Lower leg skin (tissue), 3 donors: ENCODE results near the gene PRR27.

Experiments
- POLR2A ChIP-seq, 2 donors: fragments of 450-650 bp; IDR thresholded peaks; one replicate each; pipeline ENCODE4 v1.6.1; 2016 to 2017; ENCODE audit warnings: antibody characterized with exemption in 2 of 2, mild to moderate bottlenecking in 1 of 2, moderate library complexity in 1 of 2
- TF ChIP-seq, protein P1 (sequence below), 3 donors: fragments of 450-650 bp; IDR thresholded peaks; one replicate each; pipeline ENCODE4 v1.5.1; 2016; ENCODE audit warnings: antibody characterized with exemption in 3 of 3, mild to moderate bottlenecking in 3 of 3, moderate library complexity in 2 of 3

DNA sequence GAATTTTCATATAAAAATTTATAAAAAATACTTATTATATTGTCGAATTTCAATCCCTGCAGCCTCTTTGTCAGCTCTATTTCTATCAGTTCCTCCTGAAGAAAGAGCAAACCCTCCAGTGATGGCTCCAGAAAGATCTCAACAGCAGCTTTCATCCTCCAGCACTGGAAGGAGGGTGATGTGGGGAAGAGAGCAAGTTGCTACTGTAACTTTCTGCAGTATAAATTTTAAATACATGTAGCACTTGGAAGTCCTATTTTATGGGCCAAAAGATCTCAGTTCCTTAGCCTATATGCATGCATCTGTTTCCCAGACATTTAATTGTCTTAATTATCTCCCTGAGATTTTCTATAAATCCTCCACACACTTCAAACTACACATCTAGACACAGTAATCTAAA lies 27.8 kb downstream of the PRR27 start:
- TF ChIP-seq POLR2A (IDR thresholded peaks at IDR 0.05): no peak
- TF ChIP-seq, protein P1, sequence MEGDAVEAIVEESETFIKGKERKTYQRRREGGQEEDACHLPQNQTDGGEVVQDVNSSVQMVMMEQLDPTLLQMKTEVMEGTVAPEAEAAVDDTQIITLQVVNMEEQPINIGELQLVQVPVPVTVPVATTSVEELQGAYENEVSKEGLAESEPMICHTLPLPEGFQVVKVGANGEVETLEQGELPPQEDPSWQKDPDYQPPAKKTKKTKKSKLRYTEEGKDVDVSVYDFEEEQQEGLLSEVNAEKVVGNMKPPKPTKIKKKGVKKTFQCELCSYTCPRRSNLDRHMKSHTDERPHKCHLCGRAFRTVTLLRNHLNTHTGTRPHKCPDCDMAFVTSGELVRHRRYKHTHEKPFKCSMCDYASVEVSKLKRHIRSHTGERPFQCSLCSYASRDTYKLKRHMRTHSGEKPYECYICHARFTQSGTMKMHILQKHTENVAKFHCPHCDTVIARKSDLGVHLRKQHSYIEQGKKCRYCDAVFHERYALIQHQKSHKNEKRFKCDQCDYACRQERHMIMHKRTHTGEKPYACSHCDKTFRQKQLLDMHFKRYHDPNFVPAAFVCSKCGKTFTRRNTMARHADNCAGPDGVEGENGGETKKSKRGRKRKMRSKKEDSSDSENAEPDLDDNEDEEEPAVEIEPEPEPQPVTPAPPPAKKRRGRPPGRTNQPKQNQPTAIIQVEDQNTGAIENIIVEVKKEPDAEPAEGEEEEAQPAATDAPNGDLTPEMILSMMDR (IDR thresholded peaks at IDR 0.05): no peak
